GM23248 (cell line): ENCODE measurements around the gene CCDC196. TPM values are rescaled to one million over a fixed set of nuclear protein-coding genes. Genes with fewer than 3 reads are reported as not detected.
A peak's percentile ranks its signal among the peaks of the same experiment; 100 is the strongest.

Source experiments
- DNase-seq: peaks from one replicate; pipeline ENCODE4 v3.0.0-alpha.2; 2015
- H2AFZ ChIP-seq: fragments of 200-600 bp; sonication (generic); 2 replicates; pipeline ENCODE4 v1.6.1; 2016; ENCODE audit warnings: antibody characterized with exemption
- H3F3A ChIP-seq: fragments of 200-600 bp; sonication (generic); 2 replicates; pipeline ENCODE4 v1.6.1; 2016; ENCODE audit warnings: mild to moderate bottlenecking, antibody characterized with exemption, mixed run types; ENCODE audit not compliant: insufficient read depth
- H3K27ac ChIP-seq: fragments of 200-600 bp; sonication (generic); 2 replicates; pipeline ENCODE4 v1.5.1; 2016; ENCODE audit warnings: mild to moderate bottlenecking
- H3K27me3 ChIP-seq: fragments of 200-600 bp; sonication (generic); replicated peaks from 2 replicates; pipeline ENCODE4 v1.6.1; 2016; ENCODE audit warnings: mild to moderate bottlenecking; ENCODE audit not compliant: insufficient read depth
- H3K36me3 ChIP-seq: fragments of 200-600 bp; sonication (generic); 2 replicates; pipeline ENCODE4 v1.6.1; 2016; ENCODE audit warnings: low read depth, mild to moderate bottlenecking
- H3K4me1 ChIP-seq: fragments of 200-600 bp; sonication (generic); 2 replicates; pipeline ENCODE4 v1.6.1; 2016; ENCODE audit warnings: mild to moderate bottlenecking; ENCODE audit not compliant: insufficient read depth
- H3K4me2 ChIP-seq: fragments of 200-600 bp; sonication (generic); one replicate; pipeline ENCODE4 v1.6.1; 2016; ENCODE audit warnings: mild to moderate bottlenecking; ENCODE audit not compliant: unreplicated experiment
- H3K4me3 ChIP-seq: fragments of 200-600 bp; sonication (generic); 2 replicates; pipeline ENCODE4 v1.5.1; 2016; ENCODE audit warnings: mild to moderate bottlenecking
- H3K79me2 ChIP-seq: fragments of 200-600 bp; sonication (generic); 2 replicates; pipeline ENCODE4 v1.6.1; 2016; ENCODE audit warnings: mild to moderate bottlenecking; ENCODE audit not compliant: insufficient read depth
- H3K9ac ChIP-seq: fragments of 200-600 bp; sonication (generic); 2 replicates; pipeline ENCODE4 v1.6.1; 2016; ENCODE audit warnings: mild to moderate bottlenecking
- H3K9me2 ChIP-seq: fragments of 200-600 bp; sonication (generic); 2 replicates; pipeline ENCODE4 v1.6.1; 2016; ENCODE audit warnings: mixed run types, mild to moderate bottlenecking, moderate library complexity; ENCODE audit not compliant: insufficient read depth
- H3K9me3 ChIP-seq: fragments of 200-600 bp; sonication (generic); one replicate; pipeline ENCODE4 v1.6.1; 2017; ENCODE audit warnings: low read depth
- H4K20me1 ChIP-seq: fragments of 200-600 bp; sonication (generic); 2 replicates; pipeline ENCODE4 v1.6.0; 2016; ENCODE audit not compliant: insufficient read depth
- EZH2 ChIP-seq: fragments of 200-600 bp; sonication (generic); IDR thresholded peaks from 2 replicates; pipeline ENCODE4 v1.6.1; 2018; ENCODE audit warnings: antibody characterized with exemption, mild to moderate bottlenecking; ENCODE audit not compliant: insufficient read depth, poor library complexity, severe bottlenecking
- EZH2phosphoT487 ChIP-seq: fragments of 200-600 bp; sonication (generic); IDR thresholded peaks from 2 replicates; pipeline ENCODE4 v1.6.1; 2018; ENCODE audit warnings: antibody characterized with exemption, moderate library complexity, mild to moderate bottlenecking, low read depth; ENCODE audit not compliant: insufficient read depth
- WGBS, 2 experiments: methylation state at CpG; one replicate each; pipeline ENCODE4 v1.1.6; 2015 to 2017; ENCODE audit warnings: low lambda C conversion rate in 2 of 2, low coverage in 1 of 2; ENCODE audit errors: missing lambda C conversion rate in 2 of 2; 5-methylcytosine and 5-hydroxymethylcytosine counted together
- in situ Hi-C: fragments of 300-500 bp; cut with MboI; formaldehyde crosslinking; loops from 2 replicates; pipeline ENCODE4 v1.15.0; 2020
- polyA plus RNA-seq: library from polyadenylated mRNA; unstranded; fragments of >200 nt; fragmentation: Nextera tagmentation; extraction: Ambion mirVana; gene quantifications from 2 replicates; pipeline ENCODE4 v1.2.1, GENCODE V29; 2016
- total RNA-seq: library from RNA; depleted of rRNA; stranded (reverse); fragments of >200 nt; shearing (Covaris generic); gene quantifications from 2 replicates; pipeline ENCODE4 v1.2.3, GENCODE V29; 2014

The CCDC196 gene
- total and polyA plus RNA-seq, 2 experiments from 2014 or later = not detected

GRCh38 chr14:66490143-66491111, 4.3 kb downstream of the CCDC196 start:
- TF ChIP-seq EZH2 (no peak), EZH2phosphoT487 (no peak)
- Histone ChIP-seq H3K9ac (no peak overlapping the region), H4K20me1 (no peaks in the 10 kb centered on the region), H3K9me3 (no peaks in the 10 kb centered on the region), H3K4me1 (no peaks in the 10 kb centered on the region), H3K27ac (no peak overlapping the region), H3K36me3 (no peaks in the 10 kb centered on the region), H3K79me2 (no peaks in the 10 kb centered on the region), H3F3A (no peaks in the 10 kb centered on the region), H3K27me3 (no peaks in the 10 kb centered on the region), H3K4me3 (no peak overlapping the region), H3K9me2 (no peaks in the 10 kb centered on the region), H2AFZ (no peak overlapping the region), H3K4me2 (no peak overlapping the region)
- in situ Hi-C loops = no loop called here
- no peak for DNase-seq
- WGBS, 2 experiments = 33 to 34% methylated on average over 3 of the region's 3 CpGs

GRCh38 chr14:66493750-66494149, 7.6 kb downstream of the CCDC196 start:
- H3K9ac ChIP-seq = no peak overlapping the region
- no peak for TF ChIP-seq EZH2
- no peak for TF ChIP-seq EZH2phosphoT487
- in situ Hi-C loops = no loop called here
- no peaks in the 10 kb centered on the region for H3K9me3 ChIP-seq
- no peaks in the 10 kb centered on the region for H3K36me3 ChIP-seq
- H2AFZ ChIP-seq = no peak overlapping the region
- H3K4me3 ChIP-seq = no peak overlapping the region
- no peak overlapping the region for H3K27ac ChIP-seq
- DNase-seq = no peak
- H3K4me2 ChIP-seq = no peak overlapping the region
- no peaks in the 10 kb centered on the region for H3K27me3 ChIP-seq
- H3K79me2 ChIP-seq = no peaks in the 10 kb centered on the region
- H3K4me1 ChIP-seq = no peaks in the 10 kb centered on the region
- H4K20me1 ChIP-seq = no peaks in the 10 kb centered on the region
- H3F3A ChIP-seq = no peaks in the 10 kb centered on the region
- H3K9me2 ChIP-seq = no peaks in the 10 kb centered on the region

DNA sequence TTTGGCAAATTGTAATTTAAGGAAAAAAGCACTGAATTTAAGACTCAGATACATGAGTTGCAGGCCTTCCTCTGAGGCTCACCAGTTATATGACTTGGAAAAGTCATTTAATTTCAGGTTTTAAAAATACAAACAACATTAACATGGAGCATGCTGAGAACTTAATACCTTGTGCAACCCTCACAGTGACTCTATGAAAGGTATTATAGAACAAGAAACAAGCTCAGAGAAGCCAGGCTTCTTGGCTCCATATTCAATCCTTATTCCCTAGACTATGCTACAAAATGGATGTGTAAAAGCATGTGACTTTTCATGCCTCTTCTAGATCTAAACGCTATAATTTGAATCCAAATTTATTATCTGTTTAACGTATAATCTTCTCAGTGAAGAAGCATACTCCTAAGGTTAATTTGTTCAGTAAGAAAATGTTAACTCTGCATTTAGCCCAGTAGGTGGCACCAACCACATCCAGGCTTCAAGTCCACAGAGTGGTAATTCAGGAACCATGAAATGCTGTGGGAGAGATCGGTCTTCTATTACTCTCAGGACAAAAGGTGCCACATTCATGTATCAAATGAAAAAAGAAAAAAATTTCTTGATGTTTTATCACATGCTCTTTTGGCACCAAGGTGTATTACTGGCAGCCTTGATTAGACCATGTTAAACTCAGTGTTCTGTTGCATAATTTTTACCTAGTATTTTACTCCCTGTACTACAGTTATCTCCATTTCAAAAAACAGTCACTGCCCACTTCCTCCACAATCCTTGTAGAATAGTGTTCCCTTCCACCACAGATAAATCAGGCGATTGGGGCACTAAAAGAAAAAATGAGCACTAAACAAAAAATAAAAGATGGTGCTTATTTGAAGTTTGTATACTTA, 9.3 kb downstream of the CCDC196 start:
- Histone ChIP-seq H3K27me3 (no peaks in the 10 kb centered on the region), H4K20me1 (no peaks in the 10 kb centered on the region), H2AFZ (peak overlapping the region; percentile 66), H3F3A (no peaks in the 10 kb centered on the region), H3K9me3 (no peaks in the 10 kb centered on the region), H3K9ac (no peak overlapping the region), H3K4me2 (peak overlapping the region; percentile 80), H3K9me2 (no peaks in the 10 kb centered on the region), H3K4me1 (no peaks in the 10 kb centered on the region), H3K36me3 (no peaks in the 10 kb centered on the region), H3K4me3 (peak overlapping the region; percentile 34), H3K27ac (no peak overlapping the region), H3K79me2 (no peaks in the 10 kb centered on the region)
- in situ Hi-C loops = no loop called here
- peak; percentile 72 for DNase-seq
- no peak for TF ChIP-seq EZH2
- TF ChIP-seq EZH2phosphoT487 = no peak
- whole genome bisulfite sequencing, 2 experiments = 0 to 5% methylated on average over 4 of the region's 4 CpGs

DNA sequence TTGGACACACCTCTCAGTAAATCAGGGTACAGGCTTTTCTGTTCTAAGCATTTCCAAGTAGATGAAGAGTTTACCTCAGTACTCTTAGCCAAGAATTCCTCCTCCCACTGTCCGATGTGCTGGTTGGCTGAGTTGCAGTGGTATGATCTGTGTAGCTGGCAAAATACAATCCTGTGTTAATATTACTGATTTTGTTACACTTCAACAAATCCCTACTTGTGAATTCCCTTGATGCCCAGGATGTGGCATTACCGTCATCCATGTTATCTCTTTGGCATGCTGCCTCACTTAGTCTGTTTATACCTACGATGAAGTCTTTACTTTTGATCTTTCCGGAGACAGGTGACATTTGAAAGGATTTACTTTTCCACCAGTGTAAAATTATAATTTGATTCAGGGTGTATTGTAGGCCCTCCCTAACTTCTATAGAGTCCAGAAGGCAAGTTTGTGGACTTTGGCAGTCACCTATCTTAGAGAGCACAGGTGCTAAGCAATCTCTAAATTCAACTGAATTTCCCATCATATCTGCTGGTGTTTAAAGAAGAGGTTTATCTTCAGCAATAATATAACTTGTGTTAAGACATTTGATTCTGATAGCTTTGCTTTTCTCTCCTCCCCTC, 10.1 kb downstream of the CCDC196 start:
- Histone ChIP-seq H3K27me3 (no peaks in the 10 kb centered on the region), H3K4me1 (no peaks in the 10 kb centered on the region), H3K9me3 (no peaks in the 10 kb centered on the region), H3K79me2 (no peaks in the 10 kb centered on the region), H4K20me1 (no peaks in the 10 kb centered on the region), H2AFZ (peak overlapping the region; percentile 66; the same call in 1 of the 2 replicates), H3K36me3 (no peaks in the 10 kb centered on the region), H3K27ac (no peak overlapping the region), H3F3A (no peaks in the 10 kb centered on the region), H3K4me3 (no peak overlapping the region), H3K9ac (no peak overlapping the region), H3K9me2 (no peaks in the 10 kb centered on the region), H3K4me2 (no peak overlapping the region)
- WGBS, 2 experiments = 56 to 66% methylated on average over 4 of the region's 4 CpGs
- in situ Hi-C loops = no loop called here
- no peak for TF ChIP-seq EZH2phosphoT487
- no peak for TF ChIP-seq EZH2
- peak; percentile 9 for DNase-seq
